ENCODE results near the gene DHDDS.
"Not testable (repeated sequence)": the region's sequence is repeated elsewhere in the genome, so short reads cannot be mapped to it uniquely, and the experiment has no call there.

The DHDDS gene

DNA sequence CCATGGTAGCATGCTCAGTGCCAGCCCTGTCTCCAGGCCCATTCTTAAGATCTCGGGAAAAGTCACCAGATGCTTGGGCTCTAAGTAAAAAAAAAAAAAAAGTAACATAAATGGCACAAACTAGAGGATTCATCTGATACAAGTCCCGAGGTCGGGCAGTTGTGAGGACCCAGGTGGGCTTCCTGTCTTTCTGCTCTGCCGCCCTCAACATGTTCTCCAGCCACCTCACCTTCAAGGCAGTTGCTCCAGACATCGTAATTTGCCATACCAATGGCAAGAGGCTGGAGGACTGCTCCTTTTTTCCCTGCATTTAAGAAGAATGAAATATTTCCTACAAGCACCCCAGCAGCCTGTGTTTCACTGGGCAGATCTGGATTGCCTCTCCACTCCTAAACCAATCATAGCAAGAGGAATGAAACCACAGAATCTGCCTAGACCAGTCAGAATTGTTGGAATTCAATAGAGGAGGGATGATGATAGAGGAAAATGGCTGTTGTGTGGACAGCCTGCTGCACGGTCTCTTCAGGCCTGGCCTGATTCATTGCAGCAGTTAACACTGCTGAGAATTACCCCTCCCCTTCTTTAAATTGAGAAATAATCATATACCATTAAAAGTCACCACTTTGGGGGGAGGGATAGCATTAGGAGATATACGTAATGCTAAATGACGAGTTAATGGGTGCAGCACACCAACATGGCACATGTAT is 45.5 kb downstream of the DHDDS start:
- no peak for DNase-seq

DNA sequence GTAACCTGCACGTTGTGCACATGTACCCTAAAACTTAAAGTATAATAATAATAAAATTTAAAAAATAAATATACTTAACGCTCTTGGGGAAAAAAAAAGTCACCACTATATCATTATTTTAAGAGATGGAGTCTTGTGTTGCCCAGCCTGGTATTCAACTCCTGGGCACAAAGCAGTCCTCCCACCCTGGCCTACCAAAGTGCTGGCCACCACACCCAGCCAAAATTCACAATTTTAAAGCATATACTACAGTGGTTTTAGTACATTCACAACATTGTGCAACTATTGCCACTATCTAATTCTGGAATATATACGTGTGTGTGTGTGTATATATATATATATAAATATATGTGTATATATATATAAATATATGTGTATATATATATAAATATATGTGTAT is 46.0 kb downstream of the DHDDS start:
- no peak for DNase-seq

DNA sequence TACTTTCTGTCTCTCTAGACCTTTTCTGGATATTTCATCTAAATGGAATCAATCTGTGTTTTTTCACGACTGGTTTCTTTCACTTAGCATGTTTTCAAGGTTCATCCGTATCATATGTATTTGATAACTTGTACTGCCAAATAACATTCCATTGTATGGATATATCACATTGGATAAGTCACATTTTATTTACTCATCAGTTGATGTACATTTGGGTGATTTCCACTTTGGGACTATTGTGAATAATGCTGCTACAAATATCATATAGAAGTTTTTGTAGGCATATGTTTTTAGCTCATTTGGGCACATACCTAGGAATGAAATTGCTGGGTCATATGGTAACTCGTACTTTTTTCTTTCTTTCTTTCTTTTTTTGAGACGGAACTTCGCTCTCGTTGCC is 46.9 kb downstream of the DHDDS start:
- no peak for DNase-seq

DNA sequence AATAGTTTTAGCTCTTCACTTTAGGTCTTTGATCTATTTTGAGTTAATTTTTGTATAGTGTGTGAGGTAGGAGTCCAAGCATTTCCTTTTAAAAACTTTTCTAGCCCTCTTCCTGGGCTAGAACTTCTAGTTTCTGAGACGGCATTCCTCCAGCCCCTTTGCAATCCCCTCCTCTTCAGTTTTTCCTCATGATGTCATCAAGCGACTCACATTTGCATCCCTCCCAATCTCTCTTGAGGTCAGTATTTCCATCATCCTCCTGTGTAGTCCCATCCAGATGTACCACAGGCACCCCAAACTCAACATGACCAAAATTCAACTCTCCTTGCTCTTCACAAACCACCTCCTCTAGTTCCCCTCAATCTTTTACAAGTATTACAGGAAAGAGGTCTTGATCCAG is 50.8 kb downstream of the DHDDS start:
- no peak for DNase-seq

DNA sequence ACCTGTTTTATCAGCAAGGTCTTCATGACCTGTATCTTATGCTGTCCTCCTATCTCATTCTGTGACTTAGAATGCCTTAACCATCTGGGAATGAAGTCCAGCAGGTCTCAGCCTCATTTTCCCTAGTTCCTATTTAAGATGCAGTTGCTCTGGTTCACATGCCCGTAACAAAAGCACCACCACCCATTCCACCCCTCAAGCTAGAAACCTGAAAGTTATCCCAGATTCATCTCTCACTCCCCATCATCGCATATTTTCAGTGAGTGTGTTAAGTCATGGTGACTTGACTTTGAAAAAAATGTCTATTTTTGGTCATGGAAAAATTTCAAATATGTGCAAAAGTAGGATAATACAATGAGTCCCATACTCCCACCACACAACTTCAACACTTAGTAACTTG is 51.9 kb downstream of the DHDDS start:
- no peak for DNase-seq

DNA sequence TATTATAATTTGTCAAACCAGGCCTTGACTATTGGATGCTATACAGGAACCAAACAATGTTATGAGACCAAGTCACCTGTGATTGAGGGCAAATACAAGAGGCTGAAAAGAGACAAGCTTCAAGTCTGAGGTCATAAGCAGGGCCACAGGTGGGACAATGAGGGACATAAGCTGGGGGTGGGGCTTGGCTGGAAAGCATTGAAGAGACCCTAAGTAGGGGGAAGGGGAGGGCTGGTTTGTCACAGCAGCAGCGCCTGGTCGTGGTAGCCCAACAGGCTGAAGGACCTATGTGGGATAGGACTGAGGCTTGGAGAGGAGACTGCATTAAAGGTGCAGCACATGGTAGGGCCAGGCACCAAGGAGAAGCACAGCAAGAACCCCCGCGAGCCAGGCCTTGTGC is 58.0 kb downstream of the DHDDS start:
- DNase-seq = no peak

DNA sequence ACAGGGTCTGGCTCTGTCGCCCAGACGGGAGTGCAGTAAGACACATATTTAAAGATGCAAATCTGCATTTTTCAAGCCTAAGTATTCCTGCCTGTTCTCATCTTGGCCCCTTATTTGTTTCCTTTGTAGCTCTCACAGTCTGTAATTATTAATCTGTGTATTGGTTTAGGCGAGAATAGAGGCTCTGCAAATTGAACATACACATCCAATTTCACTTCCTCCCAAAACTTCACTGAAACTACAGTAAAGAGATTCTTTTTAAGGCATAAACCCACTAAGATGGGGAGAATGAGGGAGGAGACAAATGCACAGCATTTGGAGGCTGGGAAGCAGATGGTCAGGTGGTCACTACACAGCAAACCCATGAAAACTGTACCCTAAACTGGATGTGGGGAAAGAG is 61.1 kb downstream of the DHDDS start:
- no peak for DNase-seq

DNA sequence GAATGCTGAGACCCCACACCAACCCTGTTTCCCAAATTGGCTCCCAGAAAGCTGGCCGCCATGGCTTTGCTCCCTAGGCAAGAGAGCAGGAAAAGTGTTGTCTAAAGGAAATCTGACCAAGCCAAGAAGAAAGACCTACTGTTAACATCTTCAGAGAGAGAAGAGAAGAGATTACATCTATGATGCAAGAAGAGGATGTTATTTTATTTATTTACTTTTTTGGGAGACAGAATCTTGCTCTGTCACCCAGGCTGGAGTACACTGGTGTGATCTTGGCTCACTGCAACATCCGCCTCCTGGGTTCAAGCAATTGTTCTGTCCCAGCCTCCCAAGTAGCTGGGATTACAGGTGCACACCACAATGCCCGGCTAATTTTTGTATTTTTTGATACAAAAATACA is 61.8 kb downstream of the DHDDS start:
- DNase-seq = no peak

DNA sequence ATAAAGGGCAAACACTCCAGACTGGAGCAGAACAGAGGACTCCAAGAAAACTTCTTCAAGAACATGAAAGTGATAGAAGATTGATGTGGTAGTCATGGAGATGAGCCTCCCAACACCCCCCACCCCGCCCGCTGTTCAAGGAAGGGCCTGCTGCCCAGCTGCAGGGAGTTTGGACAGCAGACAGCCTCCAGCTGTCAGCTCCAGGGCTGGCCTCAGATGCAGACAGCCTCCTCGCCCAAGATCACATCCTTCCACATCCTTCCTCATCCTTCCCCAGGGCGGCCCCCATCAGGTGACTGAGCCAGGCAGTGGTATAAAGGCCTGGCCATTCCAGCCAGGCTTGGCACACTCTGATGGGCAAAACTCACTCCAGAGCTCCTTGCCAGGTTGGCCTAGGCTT is 64.7 kb downstream of the DHDDS start:
- DNase-seq = no peak

DNA sequence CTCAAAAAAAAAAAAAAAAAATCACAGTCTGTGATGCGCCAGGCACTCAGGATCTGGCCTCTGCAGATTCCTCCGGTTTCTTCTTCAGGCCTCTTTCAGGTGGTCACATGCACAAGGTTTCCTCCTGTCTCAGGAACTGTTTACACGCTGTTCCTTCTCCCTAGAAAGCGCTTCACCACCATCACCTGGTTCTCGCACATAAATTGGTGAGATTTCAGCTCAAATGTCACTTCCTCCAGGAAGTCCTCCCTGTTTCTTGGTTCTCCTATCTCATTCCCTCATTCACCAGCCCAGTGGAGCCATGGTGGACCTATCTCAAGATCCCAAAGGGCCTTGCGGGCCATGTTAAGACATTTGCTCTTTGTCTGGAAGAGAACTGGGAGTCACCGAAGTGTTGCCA is 66.8 kb downstream of the DHDDS start:
- DNase-seq = no peak

DNA sequence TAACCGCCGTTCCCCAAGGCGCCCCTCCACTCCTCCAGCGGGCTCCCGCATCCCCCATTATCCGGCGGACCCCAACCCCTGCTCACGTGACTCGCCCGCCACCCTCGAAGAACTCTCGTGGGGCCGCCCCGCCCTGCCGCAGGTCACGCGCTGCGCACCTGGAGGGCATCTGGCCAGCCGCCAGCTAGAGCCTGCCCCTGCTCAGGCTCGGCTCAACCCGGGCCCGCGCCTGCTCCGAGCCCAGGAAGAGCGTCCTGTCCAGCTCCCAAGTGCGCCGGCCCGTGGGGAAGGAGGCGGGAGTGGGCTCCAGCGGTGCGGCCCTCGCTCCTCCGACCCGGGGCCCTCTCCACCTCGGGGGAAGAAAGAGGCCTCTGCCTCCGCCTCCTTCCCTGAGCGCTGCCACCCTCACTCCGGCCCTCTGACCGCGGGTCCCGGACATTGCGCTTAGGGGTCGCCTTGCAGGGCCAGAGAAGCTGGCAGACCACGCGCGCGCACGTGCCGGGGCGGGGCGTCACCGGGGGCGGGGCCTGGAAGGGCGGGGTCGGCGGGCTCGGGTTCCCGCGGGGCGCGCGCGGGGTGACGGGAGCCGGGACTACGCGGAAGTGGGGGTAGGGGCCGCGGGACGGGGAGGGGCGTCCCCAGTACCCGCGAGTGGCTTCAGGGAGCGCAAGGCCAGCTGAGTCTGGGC is 68.5 kb downstream of the DHDDS start:
- peak; percentile 88 for DNase-seq

DNA sequence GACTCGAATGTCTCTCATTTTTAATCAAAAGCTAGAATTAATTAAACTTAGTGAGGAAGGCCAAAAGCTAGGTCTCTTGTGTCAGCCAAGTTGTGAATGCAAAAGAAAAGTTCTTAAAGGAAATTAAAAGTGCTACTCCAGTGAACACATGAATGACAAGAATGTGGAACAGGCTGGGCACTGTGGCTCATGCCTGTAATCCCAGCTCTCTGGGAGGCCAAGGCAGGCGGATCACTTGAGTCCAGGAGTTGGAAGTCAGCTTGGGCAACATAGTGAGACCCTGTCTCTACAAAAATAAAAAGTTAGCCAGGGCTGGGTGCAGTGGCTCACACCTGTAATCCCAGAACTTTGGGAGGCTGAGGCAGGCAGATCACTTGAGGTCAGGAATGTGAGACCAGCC is 78.6 kb downstream of the DHDDS start:
- not testable (repeated sequence) for DNase-seq

DNA sequence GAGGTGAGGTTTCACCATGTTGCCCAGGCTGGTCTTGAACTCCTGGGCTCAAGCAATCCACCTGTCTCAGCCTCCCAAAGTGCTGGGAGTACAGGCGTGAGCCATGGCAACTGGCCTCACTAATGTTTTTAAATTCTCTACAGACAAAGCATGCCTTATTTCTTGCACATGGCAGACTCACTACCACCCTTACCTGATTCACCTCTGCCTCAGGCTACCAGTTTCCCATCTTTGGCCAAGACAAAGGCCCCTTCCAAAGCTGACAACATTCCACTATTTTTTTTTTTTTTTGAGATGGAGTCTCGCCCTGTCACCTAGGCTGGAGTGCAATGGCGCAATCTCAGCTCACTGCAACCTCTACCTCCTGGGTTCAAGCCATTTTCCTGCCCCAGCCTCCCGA is 83.7 kb downstream of the DHDDS start:
- DNase-seq = not testable (repeated sequence)

DNA sequence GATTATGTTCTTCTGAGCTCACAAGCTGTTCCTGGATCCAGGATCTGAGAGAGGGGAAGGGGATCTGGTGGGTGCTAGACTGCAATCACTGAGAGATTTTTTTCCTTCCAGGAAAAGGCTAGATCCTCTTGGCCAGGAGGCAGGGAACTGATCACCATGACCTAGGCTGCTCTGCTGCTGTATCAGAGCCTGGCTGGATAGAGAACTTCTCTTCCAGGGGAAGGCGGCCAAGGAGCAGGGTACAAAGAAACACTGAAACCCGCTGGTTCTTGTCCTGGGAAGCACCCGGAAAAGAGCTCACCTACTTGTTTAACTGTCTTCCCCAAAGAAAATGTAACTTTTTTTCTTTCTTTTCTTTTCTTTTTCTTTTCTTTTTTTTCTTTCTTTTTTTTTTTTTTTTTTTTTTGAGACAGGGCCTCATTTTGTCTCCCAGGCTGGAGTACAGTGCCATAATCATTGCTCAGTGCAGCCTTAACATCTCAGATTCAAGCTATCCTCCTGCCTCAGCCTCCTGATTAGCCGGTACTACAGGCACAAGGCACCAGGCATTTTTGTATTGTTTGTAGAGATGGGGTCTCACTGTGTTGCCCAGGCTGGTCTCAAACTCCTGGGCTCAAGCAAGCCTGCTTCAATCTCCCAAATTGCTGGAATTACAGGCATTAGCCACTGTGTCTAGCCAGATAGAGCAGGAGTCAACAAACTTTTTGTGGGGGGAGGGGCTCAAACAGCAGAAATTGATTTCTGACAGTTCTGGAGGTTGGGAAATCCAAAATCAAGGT is 85.1 kb downstream of the DHDDS start:
- DNase-seq = no peak

DNA sequence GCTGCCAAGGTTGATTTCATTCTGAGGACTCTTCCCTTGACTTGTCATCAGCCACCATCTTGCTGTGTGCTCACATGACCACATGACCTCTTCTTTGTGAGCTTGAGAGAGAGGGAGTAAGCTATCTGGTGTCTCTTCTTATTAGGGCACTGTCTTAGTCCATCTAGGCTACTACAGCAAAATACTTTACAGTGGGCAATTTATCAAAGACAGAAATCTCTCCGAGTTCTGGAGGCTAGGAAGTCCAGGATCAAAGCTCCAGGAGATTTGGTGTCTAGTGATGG is 85.6 kb downstream of the DHDDS start:
- DNase-seq = no peak

DNA sequence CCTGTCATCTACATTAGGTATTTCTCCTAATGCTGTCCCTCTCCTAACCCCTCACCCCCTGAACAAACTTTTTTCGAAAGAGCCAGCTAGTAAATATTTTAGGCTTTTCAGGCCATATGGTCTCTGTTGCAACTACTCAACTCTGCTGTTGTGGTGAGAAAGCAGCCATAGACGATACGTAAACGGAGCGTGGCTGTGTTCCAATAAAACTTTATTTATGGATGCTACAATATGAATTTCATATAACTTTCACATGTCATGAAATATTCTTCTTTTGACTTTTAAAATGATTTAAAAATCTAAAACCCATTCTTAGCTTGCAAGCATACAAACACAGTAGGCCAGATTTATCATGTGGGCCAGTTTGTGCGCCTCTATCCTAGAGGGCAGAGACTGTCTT is 86.2 kb downstream of the DHDDS start:
- DNase-seq = no peak

DNA sequence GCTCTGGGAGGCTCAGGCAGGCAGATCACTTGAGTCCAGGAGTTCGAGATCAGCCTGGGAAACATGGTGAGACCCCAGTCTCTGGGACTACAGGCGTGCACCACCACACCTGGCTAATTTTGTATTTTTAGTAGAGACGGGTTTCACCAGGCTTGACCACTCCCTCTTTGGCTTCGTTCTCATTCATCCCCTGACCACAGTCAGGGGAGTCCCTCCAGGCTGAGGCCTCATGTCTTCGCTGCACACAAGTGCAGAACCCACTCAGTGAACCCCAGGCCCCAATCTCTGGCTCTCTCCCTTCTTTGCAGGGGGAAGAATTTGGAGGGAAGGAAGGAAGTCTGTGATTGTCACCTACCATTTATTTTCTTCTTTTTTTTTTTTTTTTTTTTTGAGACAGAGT is 88.2 kb downstream of the DHDDS start:
- DNase-seq = no peak
